ENCODE results near the gene DRAXIN. TPM values are rescaled to one million over a fixed set of nuclear protein-coding genes. Genes with fewer than 3 reads are reported as not detected.
A peak's percentile ranks its signal among the peaks of the same experiment; 100 is the strongest.

DRAXIN gene
- total RNA-seq, 1 experiment from 2014 or later = 20.5 TPM

GRCh38 chr1:11654939-11655808 is 36.3 kb upstream of the DRAXIN start:
- Histone ChIP-seq H2BK5ac (ENCODE audit: insufficient read length, low read length) (no peak overlapping the region), H3K23me2 (ENCODE audit: insufficient read length, low read depth, low read length, poor library complexity, severe bottlenecking) (peaks cover 9% of the 10 kb centered on the region), H2AFZ (ENCODE audit: low read length) (no peak overlapping the region), H3K4me1 (ENCODE audit: insufficient read depth, low read length) (no peaks in the 10 kb centered on the region; the same call in 1 of the 2 replicates), H2BK120ac (ENCODE audit: low read depth, low read length, poor library complexity, severe bottlenecking) (no peak overlapping the region), H3K56ac (ENCODE audit: insufficient read length, low read depth, low read length) (no peak overlapping the region), H3T11ph (ENCODE audit: low read length) (no peak overlapping the region), H3K79me2 (ENCODE audit: insufficient read depth, low read length) (no peaks in the 10 kb centered on the region), H3K4me2 (ENCODE audit: insufficient read depth, insufficient read length, low read length) (peak overlapping the region; percentile 84), H4K5ac (ENCODE audit: insufficient read length, low read depth, low read length) (no peak overlapping the region), H4K8ac (replicated peaks; ENCODE audit: insufficient read length, low read depth, low read length) (no peak overlapping the region), H3K4ac (ENCODE audit: low read depth, low read length) (no peak overlapping the region), H3K23ac (ENCODE audit: insufficient read length, low read depth, low read length) (no peak overlapping the region), H3K18ac (ENCODE audit: insufficient read length, low read depth, low read length) (no peak overlapping the region), H2BK20ac (ENCODE audit: low read depth, low read length, poor library complexity, severe bottlenecking) (no peak overlapping the region), H3K79me1 (ENCODE audit: insufficient read depth, low read depth, low read length, poor library complexity, severe bottlenecking) (no peaks in the 10 kb centered on the region), H3K9ac (ENCODE audit: extremely low read depth, insufficient read length, low read length) (peak overlapping the region; percentile 34), H3K27ac (ENCODE audit: insufficient read length, low read depth, low read length) (no peak overlapping the region), H4K91ac (ENCODE audit: insufficient read length, low read depth, low read length) (no peak overlapping the region), H2BK12ac (ENCODE audit: insufficient read length, low read depth, low read length) (no peak overlapping the region), H3K14ac (ENCODE audit: insufficient read depth, low read length) (peak overlapping the region; percentile 60; the same call in 1 of the 2 replicates), H3K9me3 (ENCODE audit: control insufficient read depth, low read depth, low read length) (no peaks in the 10 kb centered on the region), H3K27me3 (ENCODE audit: insufficient read depth, low read length) (no peaks in the 10 kb centered on the region; the same call in 1 of the 2 replicates), H4K20me1 (ENCODE audit: control insufficient read depth, insufficient read depth, insufficient read length) (no peaks in the 10 kb centered on the region), H2AK5ac (ENCODE audit: insufficient read length, low read length) (no peak overlapping the region), H2BK15ac (ENCODE audit: low read depth, low read length) (no peak overlapping the region)
- no peak for DNase-seq
- H3K4me1 Mint-ChIP-seq = peaks cover 23 to 26% of the 10 kb centered on the region in 2 experiments
- peaks cover 9 to 27% (median 27%) of the 10 kb centered on the region in 3 experiments for H3K36me3 Mint-ChIP-seq (ENCODE audit: insufficient read depth in 1 of 3, low read depth in 3 of 3)
- H3K9me3 Mint-ChIP-seq = no peaks in the 10 kb centered on the region
- peak overlapping the region; percentile 71 to 83 for H3K4me3 Mint-ChIP-seq
- TF ChIP-seq, protein P1, sequence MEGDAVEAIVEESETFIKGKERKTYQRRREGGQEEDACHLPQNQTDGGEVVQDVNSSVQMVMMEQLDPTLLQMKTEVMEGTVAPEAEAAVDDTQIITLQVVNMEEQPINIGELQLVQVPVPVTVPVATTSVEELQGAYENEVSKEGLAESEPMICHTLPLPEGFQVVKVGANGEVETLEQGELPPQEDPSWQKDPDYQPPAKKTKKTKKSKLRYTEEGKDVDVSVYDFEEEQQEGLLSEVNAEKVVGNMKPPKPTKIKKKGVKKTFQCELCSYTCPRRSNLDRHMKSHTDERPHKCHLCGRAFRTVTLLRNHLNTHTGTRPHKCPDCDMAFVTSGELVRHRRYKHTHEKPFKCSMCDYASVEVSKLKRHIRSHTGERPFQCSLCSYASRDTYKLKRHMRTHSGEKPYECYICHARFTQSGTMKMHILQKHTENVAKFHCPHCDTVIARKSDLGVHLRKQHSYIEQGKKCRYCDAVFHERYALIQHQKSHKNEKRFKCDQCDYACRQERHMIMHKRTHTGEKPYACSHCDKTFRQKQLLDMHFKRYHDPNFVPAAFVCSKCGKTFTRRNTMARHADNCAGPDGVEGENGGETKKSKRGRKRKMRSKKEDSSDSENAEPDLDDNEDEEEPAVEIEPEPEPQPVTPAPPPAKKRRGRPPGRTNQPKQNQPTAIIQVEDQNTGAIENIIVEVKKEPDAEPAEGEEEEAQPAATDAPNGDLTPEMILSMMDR (conservative IDR thresholded peaks at IDR 0.05) = no peak; the same call in 2 of the 3 replicates
- peaks cover 34% of the 10 kb centered on the region for H3K27me3 Mint-ChIP-seq (ENCODE audit: low read depth)
- WGBS (ENCODE audit: extremely low coverage, insufficient read length, low lambda C conversion rate) = no CpG with 5 or more reads among the region's 45 CpGs
- H3K27ac Mint-ChIP-seq = peak overlapping the region in 1 of 3 experiments; percentile 48; a peak in 1 of 7 replicates

All from H9 (cell line).